Ammon's horn (tissue), 1 donor: ENCODE measurements around the gene ENPP7.

Source experiments
- DNase-seq: peaks from one replicate; pipeline ENCODE4 v3.0.0-alpha.2; 2016; ENCODE audit warnings: low spot score

The ENPP7 gene

GRCh38 chr17:79704691-79705090, 26.1 kb upstream of the ENPP7 start:
- DNase-seq = no peak

DNA sequence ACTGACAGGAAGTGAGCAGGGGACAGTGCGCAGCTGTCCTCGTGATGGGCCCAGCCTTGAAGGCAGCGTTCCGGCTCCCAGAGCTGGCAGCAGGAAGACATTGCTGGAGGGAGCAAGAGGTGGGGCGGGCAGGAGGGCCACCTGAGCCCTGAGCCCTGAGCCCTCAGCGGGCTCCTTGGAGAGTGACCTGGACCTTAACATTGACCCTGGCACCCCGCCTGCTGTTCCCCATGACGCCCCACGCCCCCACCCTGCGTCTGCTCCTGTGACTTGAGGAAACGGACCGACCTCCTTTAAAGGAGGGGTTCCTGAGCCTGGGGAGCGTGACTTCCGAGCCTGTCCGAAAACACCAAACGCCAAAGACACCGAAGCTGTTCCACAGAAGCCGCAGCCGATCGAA, 25.1 kb upstream of the ENPP7 start:
- DNase-seq = no peak

- peak; percentile 35 for DNase-seq
These were observed 23.6 kb upstream of the ENPP7 start for GRCh38 chr17:79706931-79707850.

- DNase-seq = peak; percentile 70
These were observed 22.5 kb upstream of the ENPP7 start for GRCh38 chr17:79707931-79708891.

DNA sequence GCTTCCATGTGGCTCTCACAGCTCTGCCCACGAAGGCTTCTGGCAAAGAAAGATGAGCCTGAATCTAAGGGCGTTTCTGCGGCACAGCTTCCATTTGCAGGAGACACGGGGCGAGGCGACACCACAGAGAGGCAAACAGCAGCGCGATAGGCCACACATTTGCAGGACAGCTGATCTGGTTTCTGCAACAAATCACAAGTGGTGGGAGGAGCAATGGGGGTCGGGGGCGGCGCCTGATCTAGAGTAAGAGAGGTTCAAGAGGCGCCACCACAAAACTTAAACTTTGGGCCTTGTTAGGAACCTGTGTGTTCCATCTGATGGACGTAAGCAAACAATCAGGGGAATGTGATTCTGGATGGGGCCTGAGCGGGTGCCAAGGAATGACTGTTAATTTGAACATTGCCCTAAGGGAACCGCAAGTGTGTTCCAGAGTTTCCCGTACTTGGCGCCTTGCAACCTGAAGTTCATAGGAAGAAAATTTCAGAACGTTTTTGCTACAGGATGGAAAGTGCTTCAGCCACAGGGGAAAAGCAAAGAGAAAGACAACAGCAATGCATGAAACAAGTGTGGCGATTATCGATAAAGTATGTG, 18.9 kb upstream of the ENPP7 start:
- no peak for DNase-seq

- no peak for DNase-seq
These were observed 17.4 kb upstream of the ENPP7 start for GRCh38 chr17:79713391-79713790.

- DNase-seq = no peak
These were observed 16.3 kb upstream of the ENPP7 start for GRCh38 chr17:79714176-79715097.

- no peak for DNase-seq
These were observed 15.4 kb upstream of the ENPP7 start for GRCh38 chr17:79715098-79715942.

DNA sequence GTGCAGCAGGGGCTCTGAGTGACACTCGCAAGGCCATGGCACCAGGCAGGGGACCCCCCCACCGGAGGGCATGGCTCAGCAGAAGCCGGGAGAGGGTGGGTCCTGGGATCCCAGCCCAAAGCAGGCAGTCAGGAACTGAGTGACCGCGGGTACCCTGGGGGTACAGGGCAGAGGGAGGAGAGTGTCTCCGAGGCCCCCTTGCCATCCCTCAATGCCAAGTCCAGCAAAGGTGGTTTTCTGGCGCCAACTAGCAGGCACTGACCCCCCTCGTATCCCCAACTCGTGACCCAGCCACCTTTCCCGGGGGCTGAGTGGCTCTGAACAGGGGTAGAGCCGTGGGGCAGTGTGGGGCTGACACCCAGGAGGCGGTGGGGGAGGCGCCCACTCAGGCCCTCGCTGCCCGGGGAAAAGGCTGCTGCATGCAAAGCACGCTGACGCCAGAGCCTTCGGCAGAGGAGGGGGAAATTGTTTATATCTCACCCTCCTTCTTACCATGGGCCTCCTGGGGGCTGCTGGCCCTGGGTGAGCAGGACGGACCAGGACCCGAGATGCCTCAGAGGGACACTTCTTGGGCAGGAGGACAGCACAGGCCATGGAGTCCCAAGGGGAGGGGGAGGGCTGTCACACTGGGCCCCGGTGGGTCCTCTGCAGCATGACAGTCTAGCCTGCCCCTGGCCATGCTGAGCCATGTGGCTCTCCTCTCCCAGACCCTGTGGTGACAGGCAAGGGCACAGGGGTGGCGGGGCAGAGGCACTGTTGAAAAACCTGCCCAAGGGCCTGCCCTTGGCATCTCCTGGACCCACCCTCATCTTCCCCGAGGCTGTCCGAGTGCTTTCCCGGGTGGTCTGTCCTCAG, 14.6 kb upstream of the ENPP7 start:
- DNase-seq = no peak

- DNase-seq = no peak
These were observed 9.9 kb upstream of the ENPP7 start for GRCh38 chr17:79720705-79721292.

- no peak for DNase-seq
These were observed 8.6 kb upstream of the ENPP7 start for GRCh38 chr17:79721993-79722671.

DNA sequence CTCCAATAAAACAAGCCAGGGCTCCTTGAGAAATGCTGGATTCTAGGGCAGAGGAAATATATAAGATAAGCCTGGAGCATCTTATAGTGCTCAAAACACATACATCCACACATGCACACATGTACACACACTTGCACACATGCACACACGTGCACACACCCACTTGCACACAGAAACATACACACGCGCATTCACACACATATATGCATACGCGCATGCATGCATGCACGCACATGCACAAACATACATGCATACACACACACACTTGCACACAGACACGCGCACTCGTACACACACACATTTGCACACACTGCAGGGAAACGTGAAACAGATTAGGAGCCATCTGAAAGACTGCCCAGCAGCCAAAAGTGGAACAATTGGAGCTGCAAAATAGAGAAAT, 8.0 kb upstream of the ENPP7 start:
- DNase-seq = no peak

- DNase-seq = peak; percentile 96
These were observed 2.4 kb upstream of the ENPP7 start for GRCh38 chr17:79728169-79728907.

DNA sequence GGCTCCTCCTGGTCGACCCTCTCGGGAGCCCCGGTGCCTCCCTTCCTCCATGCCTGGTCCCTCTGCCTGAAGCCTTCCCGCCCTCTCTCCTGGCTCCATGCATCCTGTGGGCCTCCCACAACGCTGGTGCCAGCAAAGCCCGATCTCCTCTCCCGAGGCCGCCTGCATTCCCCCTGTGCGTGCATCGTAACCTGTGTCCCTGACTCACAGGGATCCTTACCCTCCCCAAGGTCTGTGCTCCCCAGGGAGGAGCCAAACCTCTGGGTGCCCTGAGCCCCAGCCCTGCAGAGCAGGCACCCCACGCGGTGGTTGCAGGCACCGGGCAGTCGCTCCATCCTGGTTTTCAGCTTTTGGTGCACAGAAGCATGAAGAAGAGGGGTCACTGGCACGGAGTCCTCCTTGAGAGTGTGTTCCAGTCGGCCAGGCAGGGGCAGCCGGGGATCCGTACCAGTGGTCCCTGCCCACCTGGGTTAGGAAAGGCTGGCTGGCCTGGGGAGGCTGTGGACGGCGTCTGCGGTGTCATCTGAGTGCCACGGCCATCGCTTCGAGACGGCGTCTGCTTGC, 1.8 kb upstream of the ENPP7 start:
- DNase-seq = no peak

- no peak for DNase-seq
These were observed 982 bp upstream of the ENPP7 start for GRCh38 chr17:79729761-79730160.

- no peak for DNase-seq
These were observed 340 bp upstream of the ENPP7 start for GRCh38 chr17:79730437-79730768.

DNA sequence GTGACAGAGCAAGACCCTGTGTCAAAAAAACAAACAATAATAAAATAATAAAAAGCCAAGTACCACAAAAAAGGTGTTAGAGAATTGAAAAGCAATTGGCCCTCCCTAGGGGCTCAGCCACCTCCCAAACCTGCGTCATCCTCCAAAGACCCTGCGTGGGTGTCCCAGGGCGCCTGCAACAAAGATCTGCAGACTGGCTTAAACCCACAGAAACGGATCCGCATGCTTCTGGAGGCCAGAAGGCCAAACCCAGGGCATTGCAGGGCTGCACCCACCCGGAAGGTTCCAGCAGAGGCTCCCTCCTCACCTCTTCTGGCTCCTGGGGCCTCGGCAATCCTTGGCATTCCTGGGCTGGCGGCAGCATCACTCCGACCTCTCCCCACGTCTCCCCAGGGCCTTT, 1.5 kb downstream of the ENPP7 start:
- no peak for DNase-seq
